ENCODE data around the gene YOD1. TPM values are rescaled to one million over a fixed set of nuclear protein-coding genes. Genes with fewer than 3 reads are reported as not detected.
A peak's percentile ranks its signal among the peaks of the same experiment; 100 is the strongest.

Gene YOD1
- total and polyA plus RNA-seq, 2 of the 13 experiments (the other 11 are each of a cell fraction or from before 2014, with no cell fraction given) = 3.4 to 9.1 TPM

DNA sequence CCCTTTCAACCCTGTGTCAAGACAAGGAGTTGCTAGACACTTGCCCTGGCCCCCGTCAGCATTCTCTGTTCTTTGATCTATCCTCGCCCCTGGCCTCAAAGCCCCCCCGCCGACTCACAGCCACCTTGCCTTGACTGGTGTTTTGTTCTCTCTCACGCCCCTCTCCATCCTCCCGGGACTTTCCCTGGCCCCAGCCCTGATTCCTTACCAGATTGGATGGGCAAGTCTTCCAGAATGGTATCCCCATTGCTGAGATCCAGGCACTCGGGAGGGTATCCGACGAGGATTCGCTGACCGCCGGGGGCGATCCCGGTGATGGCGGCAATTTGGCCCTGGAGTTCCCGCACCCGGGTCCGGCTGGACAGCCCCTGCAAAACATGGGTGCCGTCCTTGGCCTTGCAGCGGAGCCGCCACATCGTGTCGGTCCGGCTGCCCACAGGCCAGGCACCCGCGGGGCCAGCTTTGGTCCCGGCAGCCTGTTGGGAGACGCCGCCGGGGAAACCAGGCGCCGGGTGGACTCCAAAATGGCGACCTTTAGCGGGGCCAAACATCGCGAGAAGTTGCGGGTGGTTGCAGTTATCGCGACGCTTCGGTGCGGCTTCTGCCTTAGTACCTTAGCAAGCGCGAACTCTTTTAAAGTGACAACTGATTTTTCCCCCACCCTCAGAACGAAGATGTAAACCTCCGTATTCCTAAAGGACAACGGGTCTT lies 373 bp downstream of the YOD1 start (continued):
- TF ChIP-seq, protein P1, sequence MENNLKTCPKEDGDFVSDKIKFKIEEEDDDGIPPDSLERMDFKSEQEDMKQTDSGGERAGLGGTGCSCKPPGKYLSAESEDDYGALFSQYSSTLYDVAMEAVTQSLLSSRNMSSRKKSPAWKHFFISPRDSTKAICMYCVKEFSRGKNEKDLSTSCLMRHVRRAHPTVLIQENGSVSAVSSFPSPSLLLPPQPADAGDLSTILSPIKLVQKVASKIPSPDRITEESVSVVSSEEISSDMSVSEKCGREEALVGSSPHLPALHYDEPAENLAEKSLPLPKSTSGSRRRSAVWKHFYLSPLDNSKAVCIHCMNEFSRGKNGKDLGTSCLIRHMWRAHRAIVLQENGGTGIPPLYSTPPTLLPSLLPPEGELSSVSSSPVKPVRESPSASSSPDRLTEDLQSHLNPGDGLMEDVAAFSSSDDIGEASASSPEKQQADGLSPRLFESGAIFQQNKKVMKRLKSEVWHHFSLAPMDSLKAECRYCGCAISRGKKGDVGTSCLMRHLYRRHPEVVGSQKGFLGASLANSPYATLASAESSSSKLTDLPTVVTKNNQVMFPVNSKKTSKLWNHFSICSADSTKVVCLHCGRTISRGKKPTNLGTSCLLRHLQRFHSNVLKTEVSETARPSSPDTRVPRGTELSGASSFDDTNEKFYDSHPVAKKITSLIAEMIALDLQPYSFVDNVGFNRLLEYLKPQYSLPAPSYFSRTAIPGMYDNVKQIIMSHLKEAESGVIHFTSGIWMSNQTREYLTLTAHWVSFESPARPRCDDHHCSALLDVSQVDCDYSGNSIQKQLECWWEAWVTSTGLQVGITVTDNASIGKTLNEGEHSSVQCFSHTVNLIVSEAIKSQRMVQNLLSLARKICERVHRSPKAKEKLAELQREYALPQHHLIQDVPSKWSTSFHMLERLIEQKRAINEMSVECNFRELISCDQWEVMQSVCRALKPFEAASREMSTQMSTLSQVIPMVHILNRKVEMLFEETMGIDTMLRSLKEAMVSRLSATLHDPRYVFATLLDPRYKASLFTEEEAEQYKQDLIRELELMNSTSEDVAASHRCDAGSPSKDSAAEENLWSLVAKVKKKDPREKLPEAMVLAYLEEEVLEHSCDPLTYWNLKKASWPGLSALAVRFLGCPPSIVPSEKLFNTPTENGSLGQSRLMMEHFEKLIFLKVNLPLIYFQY (CRISPR knock-in tag; IDR thresholded peaks at IDR 0.05; ENCODE audit: borderline replicate concordance) = no peak
- TF ChIP-seq ZNF7 (CRISPR knock-in tag; IDR thresholded peaks at IDR 0.05) (peak; percentile 50; the same call in 1 of the 2 replicates), SMARCC2 (IDR thresholded peaks at IDR 0.05) (no peak), ZNF883 (CRISPR knock-in tag; IDR thresholded peaks at IDR 0.05; ENCODE audit: not compliant biosample characterization) (peak; percentile 45), ZNF772 (CRISPR knock-in tag; IDR thresholded peaks at IDR 0.05) (no peak), ZNF329 (CRISPR knock-in tag; IDR thresholded peaks at IDR 0.05; ENCODE audit: low read depth) (0 out of 2 replicates have a peak, but pooled peaks have one; percentile 65), ISL2 (CRISPR knock-in tag; IDR thresholded peaks at IDR 0.05) (0 out of 2 replicates have a peak, but pooled peaks have one; percentile 22), ZNF839 (CRISPR knock-in tag; IDR thresholded peaks at IDR 0.05; ENCODE audit: borderline replicate concordance) (no peak), MLLT10 (CRISPR knock-in tag; IDR thresholded peaks at IDR 0.05) (no peak), KMT2B (CRISPR knock-in tag; IDR thresholded peaks at IDR 0.05) (peak; percentile 84), CBX1 (IDR thresholded peaks at IDR 0.05; ENCODE audit: low read depth) (no peak), ZNF292 (CRISPR knock-in tag; IDR thresholded peaks at IDR 0.05; ENCODE audit: borderline replicate concordance, low read depth) (no peak), ZSCAN12 (CRISPR knock-in tag; IDR thresholded peaks at IDR 0.05) (no peak)
- TF ChIP-seq, protein P2, sequence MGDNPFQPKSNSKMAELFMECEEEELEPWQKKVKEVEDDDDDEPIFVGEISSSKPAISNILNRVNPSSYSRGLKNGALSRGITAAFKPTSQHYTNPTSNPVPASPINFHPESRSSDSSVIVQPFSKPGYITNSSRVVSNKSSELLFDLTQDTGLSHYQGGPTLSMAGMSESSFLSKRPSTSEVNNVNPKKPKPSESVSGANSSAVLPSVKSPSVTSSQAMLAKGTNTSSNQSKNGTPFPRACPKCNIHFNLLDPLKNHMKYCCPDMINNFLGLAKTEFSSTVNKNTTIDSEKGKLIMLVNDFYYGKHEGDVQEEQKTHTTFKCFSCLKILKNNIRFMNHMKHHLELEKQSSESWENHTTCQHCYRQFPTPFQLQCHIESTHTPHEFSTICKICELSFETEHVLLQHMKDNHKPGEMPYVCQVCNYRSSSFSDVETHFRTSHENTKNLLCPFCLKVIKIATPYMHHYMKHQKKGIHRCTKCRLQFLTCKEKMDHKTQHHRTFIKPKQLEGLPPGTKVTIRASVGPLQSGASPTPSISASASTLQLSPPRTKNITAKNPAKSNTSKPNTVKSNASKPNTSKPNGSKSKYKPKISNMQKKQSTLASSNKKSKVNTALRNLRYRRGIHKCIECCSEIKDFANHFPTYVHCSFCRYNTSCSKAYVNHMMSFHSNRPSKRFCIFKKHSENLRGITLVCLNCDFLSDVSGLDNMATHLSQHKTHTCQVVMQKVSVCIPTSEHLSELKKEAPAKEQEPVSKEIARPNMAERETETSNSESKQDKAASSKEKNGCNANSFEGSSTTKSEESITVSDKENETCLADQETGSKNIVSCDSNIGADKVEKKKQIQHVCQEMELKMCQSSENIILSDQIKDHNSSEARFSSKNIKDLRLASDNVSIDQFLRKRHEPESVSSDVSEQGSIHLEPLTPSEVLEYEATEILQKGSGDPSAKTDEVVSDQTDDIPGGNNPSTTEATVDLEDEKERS (CRISPR knock-in tag; IDR thresholded peaks at IDR 0.05) = no peak
- TF ChIP-seq, protein P3, sequence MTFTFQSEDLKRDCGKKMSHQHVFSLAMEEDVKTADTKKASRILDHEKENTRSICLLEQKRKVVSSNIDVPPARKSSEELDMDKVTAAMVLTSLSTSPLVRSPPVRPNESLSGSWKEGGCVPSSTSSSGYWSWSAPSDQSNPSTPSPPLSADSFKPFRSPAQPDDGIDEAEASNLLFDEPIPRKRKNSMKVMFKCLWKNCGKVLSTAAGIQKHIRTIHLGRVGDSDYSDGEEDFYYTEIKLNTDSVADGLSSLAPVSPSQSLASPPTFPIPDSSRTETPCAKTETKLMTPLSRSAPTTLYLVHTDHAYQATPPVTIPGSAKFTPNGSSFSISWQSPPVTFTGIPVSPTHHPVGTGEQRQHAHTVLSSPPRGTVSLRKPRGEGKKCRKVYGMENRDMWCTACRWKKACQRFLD (CRISPR knock-in tag; IDR thresholded peaks at IDR 0.05; ENCODE audit: borderline replicate concordance) = peak; percentile 59; the same call in 1 of the 2 replicates
- TF ChIP-seq, protein P4, sequence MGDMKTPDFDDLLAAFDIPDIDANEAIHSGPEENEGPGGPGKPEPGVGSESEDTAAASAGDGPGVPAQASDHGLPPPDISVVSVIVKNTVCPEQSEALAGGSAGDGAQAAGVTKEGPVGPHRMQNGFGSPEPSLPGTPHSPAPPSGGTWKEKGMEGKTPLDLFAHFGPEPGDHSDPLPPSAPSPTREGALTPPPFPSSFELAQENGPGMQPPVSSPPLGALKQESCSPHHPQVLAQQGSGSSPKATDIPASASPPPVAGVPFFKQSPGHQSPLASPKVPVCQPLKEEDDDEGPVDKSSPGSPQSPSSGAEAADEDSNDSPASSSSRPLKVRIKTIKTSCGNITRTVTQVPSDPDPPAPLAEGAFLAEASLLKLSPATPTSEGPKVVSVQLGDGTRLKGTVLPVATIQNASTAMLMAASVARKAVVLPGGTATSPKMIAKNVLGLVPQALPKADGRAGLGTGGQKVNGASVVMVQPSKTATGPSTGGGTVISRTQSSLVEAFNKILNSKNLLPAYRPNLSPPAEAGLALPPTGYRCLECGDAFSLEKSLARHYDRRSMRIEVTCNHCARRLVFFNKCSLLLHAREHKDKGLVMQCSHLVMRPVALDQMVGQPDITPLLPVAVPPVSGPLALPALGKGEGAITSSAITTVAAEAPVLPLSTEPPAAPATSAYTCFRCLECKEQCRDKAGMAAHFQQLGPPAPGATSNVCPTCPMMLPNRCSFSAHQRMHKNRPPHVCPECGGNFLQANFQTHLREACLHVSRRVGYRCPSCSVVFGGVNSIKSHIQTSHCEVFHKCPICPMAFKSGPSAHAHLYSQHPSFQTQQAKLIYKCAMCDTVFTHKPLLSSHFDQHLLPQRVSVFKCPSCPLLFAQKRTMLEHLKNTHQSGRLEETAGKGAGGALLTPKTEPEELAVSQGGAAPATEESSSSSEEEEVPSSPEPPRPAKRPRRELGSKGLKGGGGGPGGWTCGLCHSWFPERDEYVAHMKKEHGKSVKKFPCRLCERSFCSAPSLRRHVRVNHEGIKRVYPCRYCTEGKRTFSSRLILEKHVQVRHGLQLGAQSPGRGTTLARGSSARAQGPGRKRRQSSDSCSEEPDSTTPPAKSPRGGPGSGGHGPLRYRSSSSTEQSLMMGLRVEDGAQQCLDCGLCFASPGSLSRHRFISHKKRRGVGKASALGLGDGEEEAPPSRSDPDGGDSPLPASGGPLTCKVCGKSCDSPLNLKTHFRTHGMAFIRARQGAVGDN (CRISPR knock-in tag; IDR thresholded peaks at IDR 0.05) = peak; percentile 84
